Smooth muscle cell (in vitro differentiated cells): ENCODE data around the gene B3GNT5. TPM values are rescaled to one million over a fixed set of nuclear protein-coding genes. Genes with fewer than 3 reads are reported as not detected.

Source experiments
- DNase-seq: peaks from one replicate; lab custom pipeline; 2025; ENCODE audit not compliant: unreplicated experiment; lab: John Stamatoyannopoulos, UW
- H2AFZ ChIP-seq: fragments of 200-600 bp; sonication (generic); 2 replicates; pipeline ENCODE4 v1.6.0; 2016; ENCODE audit warnings: antibody characterized with exemption, low read depth, mild to moderate bottlenecking
- H3F3A ChIP-seq: fragments of 200-600 bp; sonication (generic); 2 replicates; pipeline ENCODE4 v1.6.0; 2017; ENCODE audit warnings: antibody characterized with exemption, low read depth
- H3K27ac ChIP-seq: fragments of 200-600 bp; sonication (generic); 2 replicates; pipeline ENCODE4 v1.5.1; 2016; ENCODE audit warnings: low read depth, mild to moderate bottlenecking
- H3K27me3 ChIP-seq: fragments of 200-600 bp; sonication (generic); 2 replicates; pipeline ENCODE4 v1.6.1; 2016; ENCODE audit warnings: low read depth, mild to moderate bottlenecking
- H3K36me3 ChIP-seq: fragments of 200-600 bp; sonication (generic); 2 replicates; pipeline ENCODE4 v1.5.1; 2016; ENCODE audit warnings: low read depth
- H3K4me1 ChIP-seq: fragments of 200-600 bp; sonication (generic); 2 replicates; pipeline ENCODE4 v1.5.1; 2016; ENCODE audit warnings: low read depth
- H3K4me2 ChIP-seq: fragments of 200-600 bp; sonication (generic); 2 replicates; pipeline ENCODE4 v1.6.0; 2016; ENCODE audit warnings: mild to moderate bottlenecking
- H3K4me3 ChIP-seq: fragments of 200-600 bp; sonication (generic); 2 replicates; pipeline ENCODE4 v1.5.1; 2016; ENCODE audit warnings: mild to moderate bottlenecking
- H3K79me2 ChIP-seq: fragments of 200-600 bp; sonication (generic); 2 replicates; pipeline ENCODE4 v1.6.0; 2016; ENCODE audit warnings: low read depth, mild to moderate bottlenecking
- H3K9ac ChIP-seq: fragments of 200-600 bp; sonication (generic); 2 replicates; pipeline ENCODE4 v1.6.0; 2016; ENCODE audit warnings: low read depth
- H3K9me3 ChIP-seq: fragments of 200-600 bp; sonication (generic); replicated peaks from 2 replicates; pipeline ENCODE4 v1.5.1; 2016; ENCODE audit warnings: low read depth
- H4K20me1 ChIP-seq: fragments of 200-600 bp; sonication (generic); 2 replicates; pipeline ENCODE4 v1.6.0; 2016; ENCODE audit warnings: low read depth
- CTCF ChIP-seq: fragments of 200-600 bp; sonication (generic); IDR thresholded peaks from 2 replicates; pipeline ENCODE4 v1.5.1; 2017; ENCODE audit warnings: borderline replicate concordance, mild to moderate bottlenecking, antibody characterized with exemption; ENCODE audit not compliant: insufficient read depth, poor library complexity, severe bottlenecking
- WGBS: methylation state at CpG from one replicate; pipeline ENCODE4 v1.1.7; 2016; ENCODE audit warnings: low lambda C conversion rate; 5-methylcytosine and 5-hydroxymethylcytosine counted together
- polyA plus RNA-seq: library from polyadenylated mRNA; unstranded; fragments of >200 nt; fragmentation: Nextera tagmentation; extraction: Ambion mirVana; gene quantifications from 2 replicates; pipeline ENCODE4 v1.2.1, GENCODE V29; 2016
- total RNA-seq: library from RNA; depleted of rRNA; stranded (reverse); fragments of >200 nt; gene quantifications from 2 replicates; pipeline ENCODE4 v1.2.3, GENCODE V29; 2014

Gene B3GNT5
- total and polyA plus RNA-seq, 2 experiments from 2014 or later = 7.2 to 11.5 TPM

- no peak overlapping the region for H2AFZ ChIP-seq
- DNase-seq = no peak
- no peaks in the 10 kb centered on the region for H3K27me3 ChIP-seq
- H3K79me2 ChIP-seq = no peaks in the 10 kb centered on the region
- H3K36me3 ChIP-seq = no peaks in the 10 kb centered on the region
- TF ChIP-seq CTCF = no peak
- no peaks in the 10 kb centered on the region for H3K9me3 ChIP-seq
- H3F3A ChIP-seq = no peaks in the 10 kb centered on the region
- no peak overlapping the region for H3K9ac ChIP-seq
- WGBS = 72% methylated on average over 5 of the region's 5 CpGs
- no peak overlapping the region for H3K4me2 ChIP-seq
- H4K20me1 ChIP-seq = no peaks in the 10 kb centered on the region
- no peaks in the 10 kb centered on the region for H3K4me1 ChIP-seq
- no peak overlapping the region for H3K27ac ChIP-seq
- H3K4me3 ChIP-seq = no peak overlapping the region
Observed at GRCh38 chr3:183220828-183221227, 32.2 kb upstream of the B3GNT5 start.

GRCh38 chr3:183222631-183223235, 30.3 kb upstream of the B3GNT5 start:
- no peaks in the 10 kb centered on the region for H3K36me3 ChIP-seq
- no peak overlapping the region for H2AFZ ChIP-seq
- H3K9me3 ChIP-seq = no peaks in the 10 kb centered on the region
- no peaks in the 10 kb centered on the region for H4K20me1 ChIP-seq
- H3K79me2 ChIP-seq = no peaks in the 10 kb centered on the region
- H3K27me3 ChIP-seq = no peaks in the 10 kb centered on the region
- no peak overlapping the region for H3K27ac ChIP-seq
- no peak overlapping the region for H3K4me2 ChIP-seq
- WGBS = 87% methylated on average over 3 of the region's 3 CpGs
- no peak for DNase-seq
- no peak overlapping the region for H3K9ac ChIP-seq
- no peaks in the 10 kb centered on the region for H3K4me1 ChIP-seq
- TF ChIP-seq CTCF = no peak
- H3F3A ChIP-seq = no peaks in the 10 kb centered on the region
- no peak overlapping the region for H3K4me3 ChIP-seq

- H3K4me1 ChIP-seq = no peaks in the 10 kb centered on the region
- no peak overlapping the region for H3K27ac ChIP-seq
- H3K9ac ChIP-seq = no peak overlapping the region
- no peaks in the 10 kb centered on the region for H3F3A ChIP-seq
- H3K4me2 ChIP-seq = no peak overlapping the region
- no peaks in the 10 kb centered on the region for H3K9me3 ChIP-seq
- TF ChIP-seq CTCF = no peak
- DNase-seq = no peak
- no peaks in the 10 kb centered on the region for H3K27me3 ChIP-seq
- H2AFZ ChIP-seq = no peak overlapping the region
- 80% methylated on average over 11 of the region's 11 CpGs for WGBS
- H3K79me2 ChIP-seq = no peaks in the 10 kb centered on the region
- no peaks in the 10 kb centered on the region for H4K20me1 ChIP-seq
- no peak overlapping the region for H3K4me3 ChIP-seq
- H3K36me3 ChIP-seq = no peaks in the 10 kb centered on the region
Observed at GRCh38 chr3:183224180-183224970, 28.7 kb upstream of the B3GNT5 start.
